Amniotic stem cell (primary cell): ENCODE results near the gene GAB2.

Experiments
- DNase-seq: peaks from one replicate; lab custom pipeline; 2025; lab: John Stamatoyannopoulos, UW

GAB2 gene

GRCh38 chr11:78428266-78428636 is 10.6 kb upstream of the GAB2 start:
- no peak for DNase-seq

GRCh38 chr11:78427615-78428265 is 10.1 kb upstream of the GAB2 start:
- no peak for DNase-seq

- no peak for DNase-seq
These were observed 9.2 kb upstream of the GAB2 start for GRCh38 chr11:78426845-78427244.

GRCh38 chr11:78425399-78426070 is 7.9 kb upstream of the GAB2 start:
- no peak for DNase-seq

- no peak for DNase-seq
These were observed 7.0 kb upstream of the GAB2 start for GRCh38 chr11:78424334-78425270.

GRCh38 chr11:78423241-78423640 is 5.6 kb upstream of the GAB2 start:
- DNase-seq: no peak

- no peak for DNase-seq
These were observed 3.2 kb upstream of the GAB2 start for GRCh38 chr11:78420796-78421209.

GRCh38 chr11:78420255-78420764 is 2.7 kb upstream of the GAB2 start:
- DNase-seq: peak; percentile 52

- peak; percentile 71 for DNase-seq
These were observed 1.7 kb upstream of the GAB2 start for GRCh38 chr11:78419327-78419726.

- no peak for DNase-seq
These were observed 1.1 kb upstream of the GAB2 start for GRCh38 chr11:78418584-78419211.

GRCh38 chr11:78417888-78418583 is 416 bp upstream of the GAB2 start:
- DNase-seq: peak; percentile 75

GRCh38 chr11:78416285-78417174 is 1.1 kb downstream of the GAB2 start:
- peak; percentile 81 for DNase-seq

- no peak for DNase-seq
These were observed 2.3 kb downstream of the GAB2 start for GRCh38 chr11:78415338-78415737.

GRCh38 chr11:78414321-78415051 is 3.1 kb downstream of the GAB2 start:
- DNase-seq: peak; percentile 12

- no peak for DNase-seq
These were observed 9.0 kb downstream of the GAB2 start for GRCh38 chr11:78408619-78409018.

GRCh38 chr11:78406568-78407196 is 10.9 kb downstream of the GAB2 start:
- no peak for DNase-seq

GRCh38 chr11:78405805-78406204 is 11.8 kb downstream of the GAB2 start:
- DNase-seq: no peak

- no peak for DNase-seq
These were observed 13.8 kb downstream of the GAB2 start for GRCh38 chr11:78403781-78404180.

- DNase-seq: no peak
These were observed 14.8 kb downstream of the GAB2 start for GRCh38 chr11:78402847-78403246.
